HCEC 1CT (cell line): Measurements from ENCODE around the gene LSAMP.
A peak's percentile ranks its signal among the peaks of the same experiment; 100 is the strongest.

ENCODE experiments used
- DNase-seq: peaks from one replicate; pipeline ENCODE4 v3.0.0-alpha.2; 2017

Gene LSAMP

DNA sequence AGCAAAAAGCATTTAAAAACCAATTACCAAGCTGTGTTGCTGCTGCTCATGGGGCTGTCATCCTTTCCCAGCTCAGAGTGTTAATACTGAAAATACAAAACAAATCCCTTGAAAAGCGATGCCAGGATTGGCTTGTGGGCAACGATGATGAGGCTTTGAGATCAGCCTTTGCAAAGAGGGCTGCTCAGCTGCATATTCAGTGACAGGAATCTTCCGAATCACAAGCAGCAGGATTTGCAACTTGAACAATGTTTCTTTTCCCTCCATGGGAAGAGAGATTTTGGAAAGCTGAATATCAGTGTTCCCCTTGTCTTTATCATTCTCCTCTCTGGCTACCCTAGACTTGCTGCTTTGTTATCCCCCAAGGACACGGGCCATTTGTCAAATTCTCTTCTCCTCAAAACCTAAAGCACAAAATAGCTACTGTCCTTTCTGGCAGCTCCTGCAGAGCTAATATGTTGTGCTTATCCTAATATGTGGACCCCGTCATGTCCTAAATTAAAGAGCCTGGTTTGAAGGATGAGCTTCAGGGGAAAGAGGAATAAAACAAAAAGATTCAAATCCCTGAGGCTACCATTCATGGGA lies 446.2 kb downstream of the LSAMP start:
- no peak for DNase-seq

DNA sequence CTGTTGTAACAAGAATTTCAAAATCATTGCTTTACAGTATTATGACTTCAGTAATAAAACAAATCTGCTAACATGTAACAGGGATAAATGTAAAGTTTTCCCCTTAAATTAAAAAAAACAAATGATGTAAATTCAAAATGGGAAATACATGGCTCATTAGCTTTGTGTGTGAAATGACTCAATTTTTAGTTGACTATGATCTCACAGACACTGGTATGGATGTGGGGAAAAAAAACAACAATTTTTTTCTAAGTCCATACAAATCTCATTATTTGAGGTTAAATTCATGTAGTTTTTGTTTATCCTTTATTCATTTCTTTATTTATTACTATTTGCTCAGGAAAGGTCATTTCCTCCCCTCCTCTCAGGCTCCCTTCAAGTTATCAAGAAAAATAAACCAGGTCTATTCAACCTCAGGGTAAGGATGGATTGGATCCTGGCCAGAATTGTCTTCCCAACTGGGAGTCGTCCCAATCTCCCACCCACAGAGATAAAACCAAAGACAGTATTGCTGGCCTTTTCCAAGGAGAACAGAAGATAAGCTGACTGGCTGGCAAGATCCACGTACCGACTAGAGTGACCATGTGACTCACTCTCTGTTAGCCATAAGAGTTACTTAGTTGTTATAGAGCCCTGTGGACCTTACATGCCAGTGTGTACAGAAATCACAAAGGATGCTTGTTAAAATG lies 448.7 kb downstream of the LSAMP start:
- DNase-seq, result no peak

DNA sequence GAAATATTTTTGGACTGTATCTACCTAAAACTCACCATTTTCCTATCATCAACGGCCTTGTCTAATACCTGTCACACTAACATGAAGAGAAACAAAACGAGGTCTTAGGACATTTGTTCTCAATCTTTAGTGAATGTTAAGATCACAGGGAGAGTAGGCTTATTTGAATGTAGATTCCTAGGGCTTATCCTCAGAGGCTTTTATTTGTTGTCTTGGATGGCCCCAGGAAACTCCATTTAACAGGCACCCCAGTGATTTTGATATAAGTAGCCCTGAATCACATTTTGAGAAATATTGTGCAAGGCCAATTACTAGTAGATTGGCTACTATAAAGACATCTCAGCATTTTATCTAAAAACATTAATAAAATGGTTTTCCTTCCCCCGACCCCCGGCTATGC lies 454.6 kb downstream of the LSAMP start:
- no peak for DNase-seq

DNA sequence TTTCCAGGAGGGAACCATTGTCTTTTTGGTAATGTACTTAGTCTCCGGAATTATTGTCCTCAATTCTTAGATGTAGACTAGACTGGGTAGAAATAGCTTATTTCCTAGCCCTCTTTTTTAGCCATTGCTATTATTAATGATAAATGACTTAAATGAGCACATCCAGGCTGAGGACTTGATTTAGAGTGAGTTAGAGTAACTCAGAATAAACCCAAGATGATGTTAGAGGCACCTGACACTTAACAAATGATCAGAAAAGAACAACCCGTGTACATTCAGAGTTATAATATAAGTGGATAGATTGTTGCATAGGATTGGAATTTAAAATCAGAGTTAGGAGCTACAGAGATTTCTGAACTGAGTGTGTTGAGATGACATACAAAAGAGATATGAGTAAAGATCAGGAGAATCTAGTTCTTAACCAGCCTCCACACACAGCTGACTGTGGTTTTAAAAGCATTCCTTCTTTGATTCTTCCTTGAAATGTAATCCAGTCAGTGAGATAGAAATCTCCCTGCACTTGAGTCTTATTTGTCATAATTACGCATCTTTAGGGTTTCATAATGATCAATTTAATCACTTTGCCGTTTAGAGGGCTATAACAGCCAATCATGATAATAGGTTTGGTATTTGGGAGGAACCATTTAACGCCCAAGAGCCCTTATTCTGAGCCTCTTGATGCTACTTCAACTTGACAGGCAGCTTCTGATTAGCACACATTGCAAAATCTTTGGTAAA lies 455.4 kb downstream of the LSAMP start:
- peak; percentile 81 for DNase-seq

DNA sequence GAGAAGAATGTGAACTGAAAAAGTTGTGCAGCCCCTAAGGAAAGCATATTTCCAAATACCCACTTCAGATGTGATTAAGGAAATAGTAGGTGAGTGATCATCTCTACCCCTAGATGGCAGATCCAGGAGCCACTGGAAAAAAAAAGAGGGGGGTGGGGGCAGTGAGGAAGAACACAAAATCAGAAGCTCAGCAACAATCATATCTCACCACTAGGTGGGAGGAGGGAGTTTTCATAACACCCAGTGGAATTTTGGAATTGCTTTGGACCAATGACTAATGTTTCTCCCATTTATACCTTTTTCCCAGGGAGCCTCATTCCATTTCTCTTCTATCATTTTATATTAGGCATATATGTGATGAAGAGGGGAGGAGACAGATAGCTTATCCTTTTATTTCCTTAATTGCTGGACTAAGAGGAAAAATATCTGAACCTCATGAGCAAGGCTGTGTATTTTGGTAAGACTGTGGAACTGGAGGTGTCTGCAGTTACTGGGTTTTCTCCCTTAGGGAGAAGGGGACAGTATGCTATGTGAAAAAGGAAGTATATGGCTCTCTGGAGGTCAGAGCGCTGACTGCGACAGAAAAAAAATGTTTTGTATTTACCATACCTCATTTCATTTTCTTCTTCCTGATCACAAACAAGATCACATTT lies 458.6 kb downstream of the LSAMP start:
- no peak for DNase-seq

DNA sequence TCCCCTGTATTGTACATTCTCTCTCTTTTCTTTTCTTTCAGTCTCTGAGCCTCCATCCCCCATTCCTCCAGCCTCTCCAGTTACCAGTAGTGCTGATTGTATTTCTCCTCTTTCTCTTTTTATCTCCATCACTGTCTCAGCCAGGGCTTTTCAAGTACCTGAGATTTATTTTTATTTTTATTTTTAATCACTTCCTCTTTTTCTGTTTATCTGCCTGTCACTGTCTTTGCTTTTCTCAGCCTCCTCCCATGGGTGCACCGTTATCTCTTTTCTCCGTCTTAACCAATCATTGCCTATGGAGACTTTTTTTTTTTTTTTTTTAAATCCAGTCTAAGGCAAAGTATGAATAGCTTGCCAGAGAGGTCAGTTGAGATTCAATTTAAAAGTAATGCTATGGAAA lies 462.7 kb downstream of the LSAMP start:
- DNase-seq, result no peak

DNA sequence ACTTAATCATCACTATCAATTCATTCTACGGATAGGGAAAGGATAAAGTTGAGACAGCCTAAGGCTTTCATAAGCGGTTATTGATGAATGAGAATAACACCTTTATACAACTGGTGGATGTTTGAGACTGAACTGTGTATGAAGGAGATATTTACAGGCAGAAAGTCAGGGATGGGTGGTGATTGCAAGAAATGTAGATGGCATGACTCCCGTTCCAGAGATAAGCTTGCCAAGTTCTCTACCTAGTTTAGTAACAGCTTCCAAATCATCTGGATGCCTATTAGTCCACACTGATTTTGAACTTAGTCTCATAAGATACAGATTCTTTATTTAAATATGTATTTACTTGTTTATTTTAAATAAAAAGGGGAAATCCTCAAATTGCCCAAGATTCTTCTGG lies 463.2 kb downstream of the LSAMP start:
- DNase-seq, result no peak

DNA sequence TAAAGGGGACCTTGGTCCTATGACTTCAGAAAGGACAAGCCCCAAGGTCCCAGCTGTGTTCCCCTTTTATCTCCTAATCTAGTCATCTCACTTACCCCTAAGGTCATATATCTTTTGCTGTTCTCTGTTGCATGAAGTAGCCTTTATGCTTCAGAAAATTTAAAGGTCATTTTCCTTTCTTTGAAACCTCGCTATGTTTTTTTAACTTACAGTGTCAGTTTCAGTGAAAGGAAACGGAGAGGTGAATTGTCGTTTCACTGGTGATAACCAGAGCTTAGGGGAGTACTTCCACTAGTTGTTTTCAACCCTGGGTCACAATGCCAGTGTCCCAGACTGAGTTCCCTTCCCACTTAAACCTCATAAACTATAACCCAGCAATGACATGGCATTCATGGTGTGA lies 464.6 kb downstream of the LSAMP start:
- no peak for DNase-seq

DNA sequence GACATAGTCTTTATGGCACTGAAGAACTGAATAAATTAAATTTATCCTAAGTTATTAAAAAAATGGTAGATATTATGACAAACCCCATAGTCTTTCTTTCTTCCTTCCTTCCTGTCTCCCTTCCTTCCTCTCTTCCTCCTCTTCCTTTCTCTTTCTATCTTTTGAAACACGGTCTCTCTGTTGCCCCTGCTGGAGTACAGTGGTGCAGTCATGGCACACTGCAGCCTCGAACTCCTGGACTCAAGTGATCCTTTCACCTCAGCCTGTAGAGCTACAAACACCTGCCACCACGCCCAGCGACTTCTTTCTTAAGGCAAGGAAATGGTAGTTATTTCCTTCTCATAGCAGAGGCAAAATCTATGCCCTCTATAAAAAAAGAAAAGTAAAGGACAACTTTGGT lies 467.4 kb downstream of the LSAMP start:
- DNase-seq, result no peak

DNA sequence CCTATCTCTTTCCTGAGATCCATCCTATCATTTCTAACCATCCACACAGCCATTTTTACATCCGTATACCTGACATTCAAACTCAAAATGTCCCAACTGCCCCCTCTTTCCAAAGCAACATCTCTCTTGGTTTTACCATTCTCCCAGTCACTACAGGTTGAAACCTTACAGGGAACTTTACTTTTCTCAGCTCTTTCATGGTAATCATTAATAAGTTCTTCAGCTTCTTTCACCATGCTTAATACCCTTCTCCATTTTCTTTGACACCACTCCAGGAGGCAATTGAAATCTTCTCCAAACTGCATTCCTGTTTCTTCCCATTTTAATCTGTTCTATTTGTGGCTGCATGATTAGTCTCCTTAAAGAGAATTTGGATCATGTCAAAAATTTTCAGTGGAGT lies 469.5 kb downstream of the LSAMP start:
- DNase-seq, result no peak

DNA sequence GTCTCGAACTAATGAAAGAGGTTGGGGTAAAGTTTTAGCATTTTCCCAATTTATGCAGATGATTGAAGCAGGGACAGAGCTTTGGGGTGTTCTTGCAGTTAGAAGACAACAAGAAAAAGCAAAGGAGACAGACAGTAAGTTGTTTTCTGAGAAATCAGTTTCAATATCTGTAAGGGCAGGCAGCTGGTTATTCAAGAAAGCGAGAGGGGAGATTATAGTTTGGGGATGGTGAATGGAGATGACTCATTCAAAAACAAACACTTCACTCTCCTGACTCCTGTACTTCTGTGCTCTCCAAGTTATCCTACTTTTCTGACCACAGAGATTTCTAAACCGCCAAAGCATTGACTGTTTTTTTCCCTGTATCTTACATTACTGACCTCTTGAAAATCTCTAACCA lies 469.9 kb downstream of the LSAMP start:
- peak; percentile 68 for DNase-seq

DNA sequence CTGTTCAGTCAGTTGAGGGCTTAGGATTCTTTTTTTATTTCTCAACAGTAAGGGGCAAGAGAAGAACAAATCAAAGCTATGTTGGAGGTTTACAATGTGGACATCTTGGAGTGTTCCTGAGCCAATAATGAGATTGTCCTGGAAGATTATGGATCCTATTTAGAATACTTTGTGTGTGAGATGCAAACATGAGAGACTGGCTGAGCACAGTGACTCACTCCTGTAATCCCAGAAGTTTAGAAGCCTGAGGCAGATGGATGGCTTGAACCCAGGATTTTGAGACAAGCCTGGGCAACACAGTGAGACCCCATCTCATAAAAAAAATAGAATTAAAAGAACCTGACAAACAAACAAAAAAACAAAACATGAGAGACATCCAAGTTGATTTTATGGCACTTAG lies 470.3 kb downstream of the LSAMP start:
- DNase-seq, result peak; percentile 18

DNA sequence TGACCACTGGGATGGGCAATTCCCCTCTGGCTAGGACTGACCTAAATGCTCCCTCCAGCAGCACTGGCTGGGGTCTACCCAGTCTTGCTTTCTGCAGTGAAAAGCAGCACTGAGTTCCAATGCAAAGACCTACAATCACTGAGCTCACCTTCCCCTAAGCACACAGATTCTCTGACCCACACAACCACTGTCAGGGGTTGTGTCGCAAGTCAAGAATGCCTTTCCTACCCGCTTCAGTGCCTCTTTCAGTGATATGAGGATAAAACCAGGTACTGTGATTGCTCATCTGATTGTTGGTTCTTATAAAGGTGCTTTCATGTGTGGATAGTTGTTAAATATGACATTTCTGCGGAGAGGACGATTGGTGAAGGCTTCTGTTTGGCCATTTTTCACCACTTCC lies 476.4 kb downstream of the LSAMP start:
- DNase-seq, result no peak

DNA sequence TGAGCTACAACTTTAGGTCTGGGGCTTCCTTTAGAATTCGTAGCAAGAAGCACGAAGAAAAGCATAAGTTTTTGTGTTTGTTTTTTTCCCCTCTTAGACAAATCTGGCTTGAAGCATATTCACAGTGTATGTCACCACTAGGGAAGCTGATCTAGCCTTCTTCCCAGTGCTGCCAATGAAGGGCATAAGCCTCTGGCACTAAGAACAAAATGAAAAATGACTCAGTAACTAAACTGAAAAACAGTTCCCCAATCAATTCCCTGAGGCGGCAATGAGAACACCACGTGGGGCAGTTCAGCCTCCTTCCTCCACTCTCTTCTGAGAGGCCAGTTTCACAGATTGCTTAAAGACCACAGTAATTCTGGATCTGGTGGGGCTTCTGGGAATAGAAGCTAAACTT lies 483.9 kb downstream of the LSAMP start:
- no peak for DNase-seq

DNA sequence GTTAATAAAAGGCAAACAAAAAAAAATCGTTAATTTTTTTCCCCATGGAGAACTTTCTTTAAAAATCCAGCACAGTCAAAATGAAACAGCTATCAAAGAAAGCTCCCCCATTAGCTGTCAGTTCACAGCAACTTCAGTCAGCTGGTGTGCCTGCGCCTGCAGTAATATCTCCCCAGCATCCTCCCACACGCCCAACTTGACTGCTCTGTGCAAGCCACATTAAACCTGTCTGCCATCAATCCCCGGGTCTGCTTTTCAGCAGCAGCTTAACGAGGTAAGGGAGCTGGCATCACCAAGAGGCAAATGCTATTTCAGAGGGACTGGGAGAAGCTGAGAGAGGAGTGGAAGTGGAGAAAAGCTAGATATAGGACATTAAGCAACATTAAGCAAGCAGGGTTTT lies 484.5 kb downstream of the LSAMP start:
- no peak for DNase-seq

DNA sequence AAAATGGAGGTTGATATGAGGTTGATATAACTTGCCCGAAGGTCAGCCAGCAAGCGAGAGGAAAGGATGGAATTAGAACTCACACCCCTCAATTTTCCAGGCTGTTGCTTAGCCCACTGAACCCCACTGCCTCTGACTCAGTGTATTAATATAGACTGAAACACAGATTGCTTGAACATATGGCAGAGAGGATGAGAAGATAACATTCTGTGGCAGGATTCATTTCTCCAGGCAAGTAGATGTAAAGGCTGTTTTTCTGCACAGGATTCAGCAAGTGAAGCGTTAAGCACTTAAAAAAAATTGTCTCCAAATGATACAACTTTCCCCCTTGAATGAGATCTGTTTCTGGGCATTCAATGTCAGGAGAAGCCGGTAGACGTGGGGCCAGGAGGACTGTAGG lies 486.8 kb downstream of the LSAMP start:
- no peak for DNase-seq

DNA sequence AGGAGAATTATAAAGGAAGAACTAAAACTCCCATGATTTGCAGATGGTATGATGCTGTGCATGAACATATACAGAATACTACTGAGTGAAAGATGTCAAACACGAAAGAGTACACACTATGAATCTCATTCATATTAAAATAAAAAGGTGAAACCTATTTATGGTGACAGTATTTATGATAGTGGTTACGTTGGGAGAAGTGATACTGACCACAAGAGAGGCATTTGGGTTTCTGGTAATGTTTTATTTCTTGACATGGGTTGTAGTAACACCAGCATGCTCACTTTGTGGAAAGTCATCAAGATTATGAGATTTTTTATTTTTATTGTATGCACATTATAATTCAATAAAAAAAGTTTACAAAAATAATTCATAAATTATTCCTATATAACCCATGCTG lies 498.0 kb downstream of the LSAMP start:
- DNase-seq, result no peak

DNA sequence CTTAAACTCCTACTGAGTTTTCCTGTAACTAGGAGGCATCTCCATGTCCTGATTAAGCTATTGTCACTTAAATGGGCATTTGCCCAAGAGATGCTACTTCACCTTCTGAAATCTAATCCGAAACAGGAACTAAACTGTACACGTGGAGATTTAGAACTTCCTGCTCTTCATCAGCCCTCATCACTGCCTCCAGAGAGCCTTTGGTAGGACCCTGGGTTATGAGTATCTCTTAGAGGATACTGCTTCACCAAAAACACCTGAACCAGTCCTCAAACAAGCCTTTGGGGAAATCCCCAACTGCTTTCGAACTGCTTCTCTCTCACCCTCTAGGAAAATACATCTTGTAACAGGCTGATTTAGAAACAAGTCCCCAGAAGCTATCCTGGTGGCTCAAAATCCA lies 501.7 kb downstream of the LSAMP start:
- DNase-seq, result no peak

DNA sequence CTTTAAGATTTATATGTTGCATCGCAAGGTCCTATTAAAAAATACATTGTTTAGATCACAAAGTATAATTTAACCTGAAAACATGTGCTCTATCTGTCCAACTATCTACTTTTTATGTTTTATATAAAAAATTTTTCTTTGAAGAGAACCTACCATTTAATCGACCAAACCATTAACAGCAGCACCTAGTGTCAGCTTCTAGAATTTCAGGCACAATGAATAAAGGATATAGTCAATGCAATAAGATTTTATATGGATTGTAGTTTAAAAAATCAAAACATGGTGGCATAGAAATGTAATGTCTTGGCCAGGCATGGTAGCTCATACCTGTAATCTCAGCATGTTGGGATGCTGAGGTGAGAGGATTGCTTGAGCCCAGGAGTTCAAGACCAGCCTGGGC lies 508.2 kb downstream of the LSAMP start:
- no peak for DNase-seq

DNA sequence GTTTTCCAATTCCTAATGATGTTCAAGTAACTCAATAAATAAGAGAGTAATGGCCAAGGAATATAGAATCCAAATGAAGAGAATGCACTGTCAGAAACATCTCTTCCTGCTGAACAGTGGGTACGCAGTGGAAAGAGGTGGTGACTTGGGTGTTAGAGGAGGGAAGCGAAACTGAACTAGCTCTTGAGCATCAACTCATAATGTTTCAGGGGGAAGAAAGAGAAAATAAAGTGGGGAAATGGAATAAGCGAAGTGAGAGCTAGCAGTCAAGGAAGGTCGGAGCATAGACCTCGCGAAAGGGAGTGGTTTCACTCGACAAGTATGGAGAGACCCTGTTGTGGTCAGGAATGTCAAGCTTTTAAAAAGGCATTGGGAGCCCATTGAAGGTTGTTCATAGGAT lies 512.5 kb downstream of the LSAMP start:
- DNase-seq, result no peak

DNA sequence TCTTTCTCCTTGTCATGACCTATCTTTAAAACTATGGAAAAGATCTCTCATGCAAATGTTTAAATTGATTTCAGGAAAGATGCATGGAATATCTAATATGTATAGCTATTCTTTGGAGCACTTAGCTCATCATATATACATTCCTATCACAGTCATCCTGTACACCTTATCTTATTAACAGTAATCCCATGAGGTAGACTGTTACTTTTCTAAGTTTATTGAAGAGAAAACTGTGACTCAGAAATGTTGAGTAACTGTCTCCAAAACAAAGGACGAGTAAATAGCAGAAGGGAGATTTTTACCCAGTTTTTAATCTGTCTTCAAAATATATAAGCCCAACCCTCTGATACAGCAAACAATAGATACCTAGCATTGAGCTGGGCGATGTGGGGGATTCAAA lies 513.7 kb downstream of the LSAMP start:
- no peak for DNase-seq

DNA sequence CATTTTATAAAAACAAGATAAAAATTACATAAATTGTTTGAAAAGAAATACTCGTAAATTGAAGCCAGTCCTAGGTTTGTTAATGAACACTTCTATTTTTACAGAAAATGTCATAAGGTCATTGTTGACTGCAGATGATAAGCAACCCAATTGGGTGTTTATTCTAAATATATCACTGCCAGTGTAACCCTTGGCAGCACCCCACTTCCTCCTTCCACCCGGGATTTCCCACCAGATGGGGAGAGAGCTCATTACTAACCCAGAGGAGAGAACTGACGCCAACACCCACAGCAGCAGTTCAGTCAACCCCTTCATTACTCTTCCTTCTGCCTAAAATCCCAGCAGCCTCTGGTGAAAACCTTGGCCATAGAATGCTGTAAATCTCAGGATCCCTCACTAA lies 514.4 kb downstream of the LSAMP start:
- DNase-seq, result no peak

DNA sequence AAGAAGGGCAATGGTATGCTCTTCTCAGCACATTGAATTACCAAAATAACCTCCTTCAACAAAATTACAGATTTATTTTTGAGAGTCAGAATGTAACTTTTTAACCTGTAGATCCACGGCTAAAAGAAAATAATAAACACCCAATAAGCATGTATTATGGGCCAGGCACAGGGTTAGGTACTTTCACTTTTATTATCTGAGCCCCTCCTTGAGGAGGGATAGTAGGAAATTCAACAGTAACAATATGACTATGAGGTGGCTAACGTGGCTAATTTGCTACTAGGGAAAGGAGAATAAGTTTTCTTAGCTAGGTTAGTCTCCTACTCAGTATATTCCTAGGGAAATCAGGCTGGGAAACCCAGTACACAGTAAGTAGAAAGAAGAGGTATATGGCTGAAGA lies 515.1 kb downstream of the LSAMP start:
- DNase-seq, result no peak

DNA sequence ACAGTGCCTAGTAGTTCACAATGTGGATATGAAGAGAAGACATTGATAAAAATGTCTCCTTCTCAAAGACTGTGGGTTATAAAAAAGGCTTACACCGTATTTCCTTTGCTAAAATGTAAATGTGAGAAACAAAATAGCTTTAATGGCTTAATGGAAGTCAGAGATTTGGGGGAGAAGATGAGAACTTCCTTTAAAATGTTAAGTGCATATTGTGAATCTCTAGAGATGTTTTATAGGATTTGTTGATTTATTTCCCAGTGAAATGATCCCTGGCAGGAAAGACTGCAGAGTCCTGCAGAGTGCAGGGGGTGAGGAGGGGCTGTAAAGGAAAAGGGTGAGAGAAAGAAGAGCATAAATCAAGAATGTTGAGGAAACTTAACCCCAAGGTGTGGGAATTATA lies 516.9 kb downstream of the LSAMP start:
- no peak for DNase-seq
